Endothelial cell of umbilical vein (primary cell): Measurements from ENCODE around the gene CDK17.

ENCODE experiments used
- EZH2 ChIP-seq: IDR thresholded peaks from 2 replicates; pipeline ENCODE4 v1.6.1; 2012; ENCODE audit warnings: borderline replicate concordance, low read depth, mild to moderate bottlenecking, moderate library complexity, low read length, inconsistent platforms; ENCODE audit not compliant: severe bottlenecking
- GATA2 ChIP-seq: IDR thresholded peaks from 2 replicates; pipeline ENCODE4 v1.7.0; 2011; ENCODE audit warnings: low read depth, mild to moderate bottlenecking, moderate library complexity, mixed read lengths, low read length; ENCODE audit not compliant: insufficient read length, insufficient read depth
- JUN ChIP-seq: IDR thresholded peaks from 2 replicates; pipeline ENCODE4 v1.6.1; 2011; ENCODE audit warnings: borderline replicate concordance, low read depth; ENCODE audit not compliant: insufficient read length, insufficient read depth
- POLR2A ChIP-seq: IDR thresholded peaks from 2 replicates; pipeline ENCODE4 v1.6.1; 2012; ENCODE audit warnings: low read depth, mild to moderate bottlenecking, control low read depth, low read length
- POLR2AphosphoS5 ChIP-seq: IDR thresholded peaks from 2 replicates; pipeline ENCODE4 v1.6.1; 2012; ENCODE audit warnings: low read depth, mild to moderate bottlenecking, control low read depth, low read length, moderate library complexity; ENCODE audit not compliant: insufficient read depth
- TF ChIP-seq, protein P1 (sequence below), 2 donors: IDR thresholded peaks; 1 replicate in 1 of 2; 2 replicates in 1 of 2; pipeline ENCODE4 v1.5.1; 2011; ENCODE audit warnings: low read length in 2 of 2, mild to moderate bottlenecking in 2 of 2, moderate library complexity in 2 of 2, control low read depth in 1 of 2, inconsistent platforms in 1 of 2, low read depth in 1 of 2; ENCODE audit not compliant: insufficient read depth in 1 of 2; ENCODE audit errors: extremely low read depth in 1 of 2
- TF ChIP-seq, protein P2 (sequence below): IDR thresholded peaks from 2 replicates; pipeline ENCODE4 v1.6.1; 2011; ENCODE audit not compliant: insufficient read depth, insufficient read length

DNA sequence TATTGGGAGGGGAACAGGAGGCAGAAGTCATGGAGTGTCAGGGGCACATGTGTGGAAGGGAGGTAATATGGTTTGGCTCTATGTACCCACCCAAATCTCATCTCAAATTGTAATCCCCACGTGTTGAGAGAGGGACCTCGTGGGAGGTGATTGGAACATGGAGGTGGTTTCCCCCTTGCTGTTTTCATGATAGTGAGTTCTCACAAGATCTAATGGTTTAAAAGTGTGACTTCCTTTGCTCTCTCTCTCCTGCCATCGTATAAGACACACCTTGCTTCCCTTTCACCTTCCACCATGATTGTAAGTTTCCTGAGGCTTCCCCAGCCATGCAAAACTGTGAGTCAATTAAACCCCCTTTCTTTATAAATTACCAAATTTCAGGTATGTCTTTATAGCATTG, 41.6 kb upstream of the CDK17 start:
- TF ChIP-seq, protein P1, sequence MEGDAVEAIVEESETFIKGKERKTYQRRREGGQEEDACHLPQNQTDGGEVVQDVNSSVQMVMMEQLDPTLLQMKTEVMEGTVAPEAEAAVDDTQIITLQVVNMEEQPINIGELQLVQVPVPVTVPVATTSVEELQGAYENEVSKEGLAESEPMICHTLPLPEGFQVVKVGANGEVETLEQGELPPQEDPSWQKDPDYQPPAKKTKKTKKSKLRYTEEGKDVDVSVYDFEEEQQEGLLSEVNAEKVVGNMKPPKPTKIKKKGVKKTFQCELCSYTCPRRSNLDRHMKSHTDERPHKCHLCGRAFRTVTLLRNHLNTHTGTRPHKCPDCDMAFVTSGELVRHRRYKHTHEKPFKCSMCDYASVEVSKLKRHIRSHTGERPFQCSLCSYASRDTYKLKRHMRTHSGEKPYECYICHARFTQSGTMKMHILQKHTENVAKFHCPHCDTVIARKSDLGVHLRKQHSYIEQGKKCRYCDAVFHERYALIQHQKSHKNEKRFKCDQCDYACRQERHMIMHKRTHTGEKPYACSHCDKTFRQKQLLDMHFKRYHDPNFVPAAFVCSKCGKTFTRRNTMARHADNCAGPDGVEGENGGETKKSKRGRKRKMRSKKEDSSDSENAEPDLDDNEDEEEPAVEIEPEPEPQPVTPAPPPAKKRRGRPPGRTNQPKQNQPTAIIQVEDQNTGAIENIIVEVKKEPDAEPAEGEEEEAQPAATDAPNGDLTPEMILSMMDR (IDR thresholded peaks at IDR 0.05; ENCODE audit: extremely low read depth in 1 of 2, insufficient read depth in 1 of 2, low read depth in 1 of 2, low read length in 2 of 2), result no peak
- TF ChIP-seq POLR2A (no peak), GATA2 (no peak), EZH2 (no peak), POLR2AphosphoS5 (no peak), JUN (no peak)
- TF ChIP-seq, protein P2, sequence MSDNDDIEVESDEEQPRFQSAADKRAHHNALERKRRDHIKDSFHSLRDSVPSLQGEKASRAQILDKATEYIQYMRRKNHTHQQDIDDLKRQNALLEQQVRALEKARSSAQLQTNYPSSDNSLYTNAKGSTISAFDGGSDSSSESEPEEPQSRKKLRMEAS, result no peak
